WTC11 (cell line): Measurements from ENCODE around the gene IFIH1. TPM values are rescaled to one million over a fixed set of nuclear protein-coding genes. Genes with fewer than 3 reads are reported as not detected.

Experiments used
- ATAC-seq: fragments of 200-7000 bp; cut with Tn5 transposase; 2 replicates; pipeline ENCODE4 v1.10.0; 2021; ENCODE audit warnings: mild to moderate bottlenecking, moderate library complexity
- CTCF ChIA-PET: fragments of 300-600 bp; sonication (Branson Sonifier 250); formaldehyde crosslinking; loops from one replicate; lab custom pipeline; 2021; ENCODE audit warnings: antibody characterized with exemption; lab: Charles Lee
- POLR2A ChIA-PET: fragments of 350-600 bp; sonication (Branson Sonifier 250); formaldehyde crosslinking; loops from one replicate; lab custom pipeline; 2021; ENCODE audit warnings: antibody characterized with exemption; lab: Charles Lee
- DNase-seq: peaks from one replicate; pipeline ENCODE4 v3.0.0; 2021; ENCODE audit warnings: low spot score
- H3K27ac Mint-ChIP-seq: 2 replicates; pipeline ENCODE4 v1.8.0; 2021; ENCODE audit warnings: mixed read lengths
- H3K27me3 Mint-ChIP-seq: 2 replicates; pipeline ENCODE4 v1.8.0; 2021; ENCODE audit warnings: low read depth, mild to moderate bottlenecking, moderate library complexity, mixed read lengths
- H3K36me3 Mint-ChIP-seq: 2 replicates; pipeline ENCODE4 v1.8.0; 2021; ENCODE audit warnings: mixed read lengths
- H3K4me1 Mint-ChIP-seq: 2 replicates; pipeline ENCODE4 v1.8.0; 2022; ENCODE audit warnings: mixed read lengths
- H3K4me3 Mint-ChIP-seq: 2 replicates; pipeline ENCODE4 v1.8.0; 2021; ENCODE audit warnings: mild to moderate bottlenecking, moderate library complexity, mixed read lengths
- H3K9me3 Mint-ChIP-seq: 2 replicates; pipeline ENCODE4 v1.8.0; 2021; ENCODE audit warnings: mixed read lengths
- AFF4 ChIP-seq: sonication (generic); formaldehyde crosslinking; IDR thresholded peaks from 2 replicates; pipeline ENCODE4 v1.8.1; 2023; ENCODE audit warnings: mild to moderate bottlenecking, missing genetic modification reagents, borderline replicate concordance
- CBFB ChIP-seq: sonication (generic); formaldehyde crosslinking; IDR thresholded peaks from 2 replicates; pipeline ENCODE4 v1.8.1; 2022; ENCODE audit warnings: mild to moderate bottlenecking, low read depth, missing genetic modification reagents
- CREB1 ChIP-seq: sonication (generic); formaldehyde crosslinking; IDR thresholded peaks from 2 replicates; pipeline ENCODE4 v1.8.0; 2023; ENCODE audit warnings: mild to moderate bottlenecking, missing genetic modification reagents
- ETV6 ChIP-seq: sonication (generic); formaldehyde crosslinking; IDR thresholded peaks from 2 replicates; pipeline ENCODE4 v1.8.1; 2022; ENCODE audit warnings: mild to moderate bottlenecking, missing genetic modification reagents
- FOXP1 ChIP-seq: sonication (generic); formaldehyde crosslinking; IDR thresholded peaks from 2 replicates; pipeline ENCODE4 v1.8.0; 2022; ENCODE audit warnings: missing genetic modification reagents, mild to moderate bottlenecking, moderate library complexity, borderline replicate concordance
- JUN ChIP-seq: sonication (generic); formaldehyde crosslinking; IDR thresholded peaks from 2 replicates; pipeline ENCODE4 v1.8.0; 2023; ENCODE audit warnings: mild to moderate bottlenecking, missing genetic modification reagents
- MXD4 ChIP-seq: fragments of 250-450 bp; sonication (Bioruptor Pico); IDR thresholded peaks from 2 replicates; pipeline ENCODE4 v1.8.0; 2021; ENCODE audit warnings: mild to moderate bottlenecking, moderate library complexity, borderline replicate concordance
- NR2C2 ChIP-seq: sonication (generic); formaldehyde crosslinking; IDR thresholded peaks from 2 replicates; pipeline ENCODE4 v1.8.0; 2022; ENCODE audit warnings: mild to moderate bottlenecking, missing genetic modification reagents
- OVOL2 ChIP-seq: fragments of 250-450 bp; sonication (Bioruptor Pico); IDR thresholded peaks from 2 replicates; pipeline ENCODE4 v1.9.0; 2021; ENCODE audit warnings: mild to moderate bottlenecking, borderline replicate concordance
- PREB ChIP-seq: sonication (generic); formaldehyde crosslinking; IDR thresholded peaks from 2 replicates; pipeline ENCODE4 v1.8.1; 2022; ENCODE audit warnings: mild to moderate bottlenecking, missing genetic modification reagents, moderate library complexity, borderline replicate concordance
- SMAD4 ChIP-seq: sonication (generic); formaldehyde crosslinking; IDR thresholded peaks from 2 replicates; pipeline ENCODE4 v1.8.0; 2022; ENCODE audit warnings: mild to moderate bottlenecking, missing genetic modification reagents
- SP1 ChIP-seq: sonication (generic); formaldehyde crosslinking; conservative IDR thresholded peaks from 2 replicates; pipeline ENCODE4 v1.8.1; 2022; ENCODE audit warnings: missing genetic modification reagents
- TEAD1 ChIP-seq: sonication (generic); formaldehyde crosslinking; IDR thresholded peaks from 2 replicates; pipeline ENCODE4 v1.8.0; 2022; ENCODE audit warnings: mild to moderate bottlenecking, missing genetic modification reagents
- TEAD4 ChIP-seq: sonication (generic); formaldehyde crosslinking; IDR thresholded peaks from 2 replicates; pipeline ENCODE4 v1.8.0; 2022; ENCODE audit warnings: mild to moderate bottlenecking, missing genetic modification reagents
- ZNF232 ChIP-seq: sonication (generic); formaldehyde crosslinking; IDR thresholded peaks from 2 replicates; pipeline ENCODE4 v1.8.0; 2022; ENCODE audit warnings: mild to moderate bottlenecking, missing genetic modification reagents
- ZNF281 ChIP-seq: sonication (generic); formaldehyde crosslinking; IDR thresholded peaks from 2 replicates; pipeline ENCODE4 v1.8.0; 2023; ENCODE audit warnings: mild to moderate bottlenecking, missing genetic modification reagents
- ZNF416 ChIP-seq: fragments of 250-450 bp; sonication (Bioruptor Pico); IDR thresholded peaks from 2 replicates; pipeline ENCODE4 v1.9.0; 2021; ENCODE audit warnings: mild to moderate bottlenecking, inconsistent platforms
- ZNF671 ChIP-seq: fragments of 250-450 bp; sonication (Bioruptor Pico); IDR thresholded peaks from 2 replicates; pipeline ENCODE4 v1.8.0; 2021; ENCODE audit warnings: mild to moderate bottlenecking
- total RNA-seq: library from RNA; stranded (reverse); gene quantifications from 3 replicates; pipeline ENCODE4 v1.2.3, GENCODE V29; 2021
- TF ChIP-seq, protein P1 (sequence below): fragments of 200-600 bp; IDR thresholded peaks from 2 replicates; pipeline ENCODE4 v1.8.0; 2022; ENCODE audit warnings: antibody characterized with exemption
- TF ChIP-seq, protein P2 (sequence below): sonication (generic); formaldehyde crosslinking; IDR thresholded peaks from 2 replicates; pipeline ENCODE4 v1.8.0; 2022; ENCODE audit warnings: mild to moderate bottlenecking, missing genetic modification reagents

Gene IFIH1
- total RNA-seq, 1 experiment from 2014 or later, result 1.3 TPM

- no peak overlapping the region for H3K27ac Mint-ChIP-seq
- no peak overlapping the region for H3K4me3 Mint-ChIP-seq
- DNase-seq (peak; percentile 33), ATAC-seq (peak; percentile 64)
- no peaks in the 10 kb centered on the region for H3K36me3 Mint-ChIP-seq
- CTCF ChIA-PET, result interaction anchor here (0.6 to 4.0 kb wide), 45 partner anchors 10 to 712 kb away, joined by 3 to 107 read pairs (median 5); partner anchors contain the start of gene IFIH1
- H3K27me3 Mint-ChIP-seq, result no peaks in the 10 kb centered on the region
- no peaks in the 10 kb centered on the region for H3K4me1 Mint-ChIP-seq
- no peaks in the 10 kb centered on the region for H3K9me3 Mint-ChIP-seq
- POLR2A ChIA-PET, result no interaction called here
- TF ChIP-seq, protein P1, sequence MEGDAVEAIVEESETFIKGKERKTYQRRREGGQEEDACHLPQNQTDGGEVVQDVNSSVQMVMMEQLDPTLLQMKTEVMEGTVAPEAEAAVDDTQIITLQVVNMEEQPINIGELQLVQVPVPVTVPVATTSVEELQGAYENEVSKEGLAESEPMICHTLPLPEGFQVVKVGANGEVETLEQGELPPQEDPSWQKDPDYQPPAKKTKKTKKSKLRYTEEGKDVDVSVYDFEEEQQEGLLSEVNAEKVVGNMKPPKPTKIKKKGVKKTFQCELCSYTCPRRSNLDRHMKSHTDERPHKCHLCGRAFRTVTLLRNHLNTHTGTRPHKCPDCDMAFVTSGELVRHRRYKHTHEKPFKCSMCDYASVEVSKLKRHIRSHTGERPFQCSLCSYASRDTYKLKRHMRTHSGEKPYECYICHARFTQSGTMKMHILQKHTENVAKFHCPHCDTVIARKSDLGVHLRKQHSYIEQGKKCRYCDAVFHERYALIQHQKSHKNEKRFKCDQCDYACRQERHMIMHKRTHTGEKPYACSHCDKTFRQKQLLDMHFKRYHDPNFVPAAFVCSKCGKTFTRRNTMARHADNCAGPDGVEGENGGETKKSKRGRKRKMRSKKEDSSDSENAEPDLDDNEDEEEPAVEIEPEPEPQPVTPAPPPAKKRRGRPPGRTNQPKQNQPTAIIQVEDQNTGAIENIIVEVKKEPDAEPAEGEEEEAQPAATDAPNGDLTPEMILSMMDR, result peak; percentile 61
- no peak for TF ChIP-seq TEAD4
- TF ChIP-seq ZNF281 (CRISPR knock-in tag), result no peak
- TF ChIP-seq CBFB (CRISPR knock-in tag), result no peak
- TF ChIP-seq JUN, result no peak
- no peak for TF ChIP-seq OVOL2
- no peak for TF ChIP-seq SP1 (CRISPR knock-in tag)
- no peak for TF ChIP-seq AFF4 (CRISPR knock-in tag)
These were observed 20.4 kb downstream of the IFIH1 start for GRCh38 chr2:162297925-162298552.

GRCh38 chr2:162295009-162295408 is 23.5 kb downstream of the IFIH1 start:
- no peak for ATAC-seq
- no peak overlapping the region for H3K27ac Mint-ChIP-seq
- no peaks in the 10 kb centered on the region for H3K36me3 Mint-ChIP-seq
- ChIA-PET POLR2A (no interaction called here), CTCF (interaction anchor here (1.4 to 1.7 kb wide), 2 partner anchors 23 to 74 kb away, joined by 4 to 6 read pairs; partner anchors contain the start of gene IFIH1)
- no peaks in the 10 kb centered on the region for H3K4me1 Mint-ChIP-seq
- no peak overlapping the region for H3K4me3 Mint-ChIP-seq
- no peaks in the 10 kb centered on the region for H3K9me3 Mint-ChIP-seq
- no peaks in the 10 kb centered on the region for H3K27me3 Mint-ChIP-seq
- no peak for DNase-seq
- TF ChIP-seq FOXP1 (CRISPR knock-in tag), result no peak
- TF ChIP-seq SMAD4 (CRISPR knock-in tag), result no peak
- TF ChIP-seq CREB1 (CRISPR knock-in tag), result no peak
- TF ChIP-seq ZNF416 (CRISPR knock-in tag), result no peak
- no peak for TF ChIP-seq MXD4
- TF ChIP-seq, protein P2, sequence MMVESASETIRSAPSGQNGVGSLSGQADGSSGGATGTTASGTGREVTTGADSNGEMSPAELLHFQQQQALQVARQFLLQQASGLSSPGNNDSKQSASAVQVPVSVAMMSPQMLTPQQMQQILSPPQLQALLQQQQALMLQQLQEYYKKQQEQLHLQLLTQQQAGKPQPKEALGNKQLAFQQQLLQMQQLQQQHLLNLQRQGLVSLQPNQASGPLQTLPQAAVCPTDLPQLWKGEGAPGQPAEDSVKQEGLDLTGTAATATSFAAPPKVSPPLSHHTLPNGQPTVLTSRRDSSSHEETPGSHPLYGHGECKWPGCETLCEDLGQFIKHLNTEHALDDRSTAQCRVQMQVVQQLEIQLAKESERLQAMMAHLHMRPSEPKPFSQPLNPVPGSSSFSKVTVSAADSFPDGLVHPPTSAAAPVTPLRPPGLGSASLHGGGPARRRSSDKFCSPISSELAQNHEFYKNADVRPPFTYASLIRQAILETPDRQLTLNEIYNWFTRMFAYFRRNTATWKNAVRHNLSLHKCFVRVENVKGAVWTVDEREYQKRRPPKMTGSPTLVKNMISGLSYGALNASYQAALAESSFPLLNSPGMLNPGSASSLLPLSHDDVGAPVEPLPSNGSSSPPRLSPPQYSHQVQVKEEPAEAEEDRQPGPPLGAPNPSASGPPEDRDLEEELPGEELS (CRISPR knock-in tag), result no peak
- no peak for TF ChIP-seq ETV6 (CRISPR knock-in tag)
- no peak for TF ChIP-seq ZNF232 (CRISPR knock-in tag)
- TF ChIP-seq ZNF671 (CRISPR knock-in tag), result no peak
- no peak for TF ChIP-seq TEAD1 (CRISPR knock-in tag)
- no peak for TF ChIP-seq NR2C2 (CRISPR knock-in tag)
- no peak for TF ChIP-seq PREB
